Panc1 (cell line): Measurements from ENCODE around the gene KRT82. TPM values are rescaled to one million over a fixed set of nuclear protein-coding genes. Genes with fewer than 3 reads are reported as not detected.

Experiments
- ATAC-seq: fragments of 200-7000 bp; cut with Tn5 transposase; 2 replicates; pipeline ENCODE4 v1.9.1; 2020; ENCODE audit warnings: mild to moderate bottlenecking, moderate library complexity
- BruUV-seq: library from RNA; stranded (reverse); fragments of 400-500 nt; replicated peaks from 2 replicates; lab custom pipeline; 2021; lab: Mats Ljungman, UMichigan
- CTCF ChIA-PET: fragments of 300-600 bp; sonication (Branson Sonifier 250); formaldehyde crosslinking; loops from one replicate; lab custom pipeline; 2022; ENCODE audit warnings: antibody characterized with exemption; lab: Charles Lee
- POLR2A ChIA-PET: fragments of 300-600 bp; sonication (Branson Sonifier 250); formaldehyde crosslinking; loops from one replicate; lab custom pipeline; 2022; ENCODE audit warnings: antibody characterized with exemption; lab: Charles Lee
- DNase-seq: peaks from one replicate; pipeline ENCODE4 v3.0.0-alpha.2; 2010; ENCODE audit warnings: low read depth, low spot score
- H3K27ac ChIP-seq: 2 replicates; pipeline ENCODE4 v1.5.1; 2011; ENCODE audit warnings: mild to moderate bottlenecking, low read length, inconsistent platforms
- H3K27me3 ChIP-seq: fragments of 200-500 bp; sonication (Bioruptor generic); 2 replicates; pipeline ENCODE4 v1.6.0; 2014; ENCODE audit warnings: low read length, inconsistent platforms; ENCODE audit not compliant: control insufficient read depth, insufficient read depth
- H3K36me3 ChIP-seq: fragments of 200-500 bp; sonication (Bioruptor generic); 2 replicates; pipeline ENCODE4 v1.5.1; 2014; ENCODE audit warnings: inconsistent platforms, mild to moderate bottlenecking, low read length, moderate library complexity; ENCODE audit not compliant: control insufficient read depth, insufficient read depth
- H3K4me1 ChIP-seq: 2 replicates; pipeline ENCODE4 v1.5.1; 2011; ENCODE audit warnings: inconsistent platforms, mild to moderate bottlenecking, low read length, moderate library complexity; ENCODE audit not compliant: control insufficient read depth, insufficient read depth
- H3K4me3 ChIP-seq, 2 experiments: 2 replicates each; pipeline ENCODE4 v1.5.1; 2011 to 2012; ENCODE audit warnings: low read depth in 2 of 2, low read length in 2 of 2, mild to moderate bottlenecking in 2 of 2, inconsistent platforms in 1 of 2, moderate library complexity in 1 of 2
- H3K9me3 ChIP-seq: fragments of 200-500 bp; sonication (Bioruptor generic); 2 replicates; pipeline ENCODE4 v1.5.1; 2014; ENCODE audit warnings: low read depth, mild to moderate bottlenecking, inconsistent platforms, low read length, moderate library complexity; ENCODE audit not compliant: control insufficient read depth, insufficient read depth
- POLR2AphosphoS5 ChIP-seq: IDR thresholded peaks from 2 replicates; pipeline ENCODE4 v1.6.1; 2012; ENCODE audit warnings: mild to moderate bottlenecking, low read depth, low read length, moderate library complexity
- SIN3A ChIP-seq: IDR thresholded peaks from 2 replicates; pipeline ENCODE4 v1.6.1; 2012; ENCODE audit warnings: low read depth, mild to moderate bottlenecking, low read length, moderate library complexity, borderline replicate concordance; ENCODE audit not compliant: insufficient read depth
- TCF7L2 ChIP-seq: IDR thresholded peaks from 2 replicates; pipeline ENCODE4 v1.6.1; 2011; ENCODE audit warnings: mild to moderate bottlenecking, low read depth, low read length, inconsistent platforms
- in situ Hi-C: cut with HindIII; loops from 2 replicates; pipeline ENCODE4 v1.10.0; 2016; ENCODE audit warnings: low sequenced_read_pairs, low pct_unique_long_range_greater_than_20kb
- intact Hi-C: fragments of 100-400 bp; cut with micrococcal nuclease; formaldehyde crosslinking; loops from one replicate; pipeline ENCODE4 v1.10.0; 2022; ENCODE audit not compliant: unreplicated experiment
- total RNA-seq: library from RNA; stranded (reverse); gene quantifications from one replicate; pipeline ENCODE4 v1.2.1, GENCODE V29; 2021; ENCODE audit not compliant: unreplicated experiment
- TF ChIP-seq, protein P1 (sequence below): fragments of 450-650 bp; IDR thresholded peaks from 2 replicates; pipeline ENCODE4 v1.5.1; 2017; ENCODE audit warnings: mild to moderate bottlenecking
- TF ChIP-seq, protein P2 (sequence below), 2 experiments: IDR thresholded peaks; 2 replicates each; pipeline ENCODE4 v1.6.1; 2011 to 2012; ENCODE audit warnings: low read depth in 2 of 2, control low read depth in 1 of 2, low read length in 1 of 2, mild to moderate bottlenecking in 1 of 2, moderate library complexity in 1 of 2; ENCODE audit not compliant: insufficient read depth in 1 of 2

KRT82 gene
- total RNA-seq, 1 experiment from 2014 or later: not detected

DNA sequence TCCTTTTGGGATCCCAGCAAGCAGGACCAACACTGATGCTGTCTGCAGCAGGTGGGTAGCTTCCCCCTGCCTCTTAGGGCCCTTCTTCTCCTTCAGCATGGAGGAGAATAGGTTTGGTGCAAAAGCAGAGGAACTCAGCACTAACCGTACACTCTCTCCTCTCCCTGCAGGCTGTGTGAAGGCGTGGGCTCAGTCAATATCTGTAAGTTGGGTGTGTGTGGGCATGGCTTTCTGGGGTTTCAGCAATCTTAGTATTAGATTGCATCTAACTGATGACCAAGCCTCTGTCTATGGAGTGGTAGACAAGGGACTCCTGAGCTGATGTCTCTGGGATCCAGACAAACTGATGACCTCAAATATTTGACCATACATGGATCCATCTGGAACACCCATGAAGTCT lies 53.2 kb downstream of the KRT82 start:
- ATAC-seq: no peak
- intact Hi-C loops (no loop called here), in situ Hi-C loops (no loop called here)

DNA sequence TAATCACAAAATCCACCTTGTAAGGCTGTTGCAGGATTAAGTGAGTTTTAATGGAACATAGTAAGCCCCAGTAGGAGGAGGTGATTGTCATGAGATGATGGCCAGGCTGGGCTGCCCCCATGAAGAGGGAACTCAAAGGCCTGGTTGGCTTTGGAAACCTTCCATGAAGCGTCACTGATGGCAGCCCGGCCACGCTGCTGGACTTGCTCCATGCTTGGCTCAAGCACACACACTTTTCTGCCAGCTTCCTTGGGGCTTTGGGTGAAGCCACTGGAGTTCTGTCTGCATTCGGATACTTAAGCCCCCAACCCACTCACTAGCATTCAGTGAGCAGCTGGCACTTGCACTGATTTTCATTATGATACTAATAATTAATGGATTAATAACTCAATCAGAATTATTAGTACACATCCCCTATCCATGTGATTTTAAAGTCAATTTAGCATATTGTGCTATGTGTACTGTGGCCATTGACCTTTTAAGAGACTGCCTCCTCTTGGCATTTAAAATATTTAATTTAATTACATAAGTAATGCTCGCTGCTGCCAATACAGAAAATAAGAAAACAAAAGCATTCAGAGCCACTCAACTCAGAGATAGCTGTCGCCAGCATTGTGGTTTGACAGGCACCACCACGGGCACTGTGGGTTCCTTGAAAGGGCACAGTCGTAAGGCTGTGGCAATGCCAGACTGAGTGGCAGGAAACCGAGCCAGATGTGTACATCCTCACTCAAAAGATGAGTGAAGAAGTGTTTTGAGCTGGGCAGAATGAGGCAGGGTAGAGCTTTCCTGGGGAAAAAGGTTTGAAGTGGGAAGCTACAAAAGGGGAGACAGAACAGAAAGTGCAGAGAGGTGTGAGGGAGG lies 54.7 kb downstream of the KRT82 start:
- DNase-seq: no peak
- CTCF ChIA-PET: no interaction called here
- POLR2A ChIA-PET: no interaction called here
- Histone ChIP-seq H3K27ac (no peak overlapping the region), H3K4me1 (no peaks in the 10 kb centered on the region), H3K4me3 (no peak overlapping the region), H3K27me3 (peaks cover 4% of the 10 kb centered on the region; the same call in 1 of the 2 replicates), H3K9me3 (no peaks in the 10 kb centered on the region), H3K36me3 (no peaks in the 10 kb centered on the region)
- TF ChIP-seq, protein P1, sequence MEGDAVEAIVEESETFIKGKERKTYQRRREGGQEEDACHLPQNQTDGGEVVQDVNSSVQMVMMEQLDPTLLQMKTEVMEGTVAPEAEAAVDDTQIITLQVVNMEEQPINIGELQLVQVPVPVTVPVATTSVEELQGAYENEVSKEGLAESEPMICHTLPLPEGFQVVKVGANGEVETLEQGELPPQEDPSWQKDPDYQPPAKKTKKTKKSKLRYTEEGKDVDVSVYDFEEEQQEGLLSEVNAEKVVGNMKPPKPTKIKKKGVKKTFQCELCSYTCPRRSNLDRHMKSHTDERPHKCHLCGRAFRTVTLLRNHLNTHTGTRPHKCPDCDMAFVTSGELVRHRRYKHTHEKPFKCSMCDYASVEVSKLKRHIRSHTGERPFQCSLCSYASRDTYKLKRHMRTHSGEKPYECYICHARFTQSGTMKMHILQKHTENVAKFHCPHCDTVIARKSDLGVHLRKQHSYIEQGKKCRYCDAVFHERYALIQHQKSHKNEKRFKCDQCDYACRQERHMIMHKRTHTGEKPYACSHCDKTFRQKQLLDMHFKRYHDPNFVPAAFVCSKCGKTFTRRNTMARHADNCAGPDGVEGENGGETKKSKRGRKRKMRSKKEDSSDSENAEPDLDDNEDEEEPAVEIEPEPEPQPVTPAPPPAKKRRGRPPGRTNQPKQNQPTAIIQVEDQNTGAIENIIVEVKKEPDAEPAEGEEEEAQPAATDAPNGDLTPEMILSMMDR: no peak
- TF ChIP-seq TCF7L2: no peak
- in situ Hi-C loops: no loop called here
- intact Hi-C loops: no loop called here
- no peak for ATAC-seq
- no TSS peak for BruUV-seq

More for the DNA sequence above, 53.2 kb downstream of the KRT82 start:
- no TSS peak for BruUV-seq
- TF ChIP-seq POLR2AphosphoS5 (no peak), SIN3A (no peak), TCF7L2 (no peak)
- TF ChIP-seq, protein P1: no peak
- TF ChIP-seq, protein P2, sequence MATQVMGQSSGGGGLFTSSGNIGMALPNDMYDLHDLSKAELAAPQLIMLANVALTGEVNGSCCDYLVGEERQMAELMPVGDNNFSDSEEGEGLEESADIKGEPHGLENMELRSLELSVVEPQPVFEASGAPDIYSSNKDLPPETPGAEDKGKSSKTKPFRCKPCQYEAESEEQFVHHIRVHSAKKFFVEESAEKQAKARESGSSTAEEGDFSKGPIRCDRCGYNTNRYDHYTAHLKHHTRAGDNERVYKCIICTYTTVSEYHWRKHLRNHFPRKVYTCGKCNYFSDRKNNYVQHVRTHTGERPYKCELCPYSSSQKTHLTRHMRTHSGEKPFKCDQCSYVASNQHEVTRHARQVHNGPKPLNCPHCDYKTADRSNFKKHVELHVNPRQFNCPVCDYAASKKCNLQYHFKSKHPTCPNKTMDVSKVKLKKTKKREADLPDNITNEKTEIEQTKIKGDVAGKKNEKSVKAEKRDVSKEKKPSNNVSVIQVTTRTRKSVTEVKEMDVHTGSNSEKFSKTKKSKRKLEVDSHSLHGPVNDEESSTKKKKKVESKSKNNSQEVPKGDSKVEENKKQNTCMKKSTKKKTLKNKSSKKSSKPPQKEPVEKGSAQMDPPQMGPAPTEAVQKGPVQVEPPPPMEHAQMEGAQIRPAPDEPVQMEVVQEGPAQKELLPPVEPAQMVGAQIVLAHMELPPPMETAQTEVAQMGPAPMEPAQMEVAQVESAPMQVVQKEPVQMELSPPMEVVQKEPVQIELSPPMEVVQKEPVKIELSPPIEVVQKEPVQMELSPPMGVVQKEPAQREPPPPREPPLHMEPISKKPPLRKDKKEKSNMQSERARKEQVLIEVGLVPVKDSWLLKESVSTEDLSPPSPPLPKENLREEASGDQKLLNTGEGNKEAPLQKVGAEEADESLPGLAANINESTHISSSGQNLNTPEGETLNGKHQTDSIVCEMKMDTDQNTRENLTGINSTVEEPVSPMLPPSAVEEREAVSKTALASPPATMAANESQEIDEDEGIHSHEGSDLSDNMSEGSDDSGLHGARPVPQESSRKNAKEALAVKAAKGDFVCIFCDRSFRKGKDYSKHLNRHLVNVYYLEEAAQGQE (IDR thresholded peaks at IDR 0.05; ENCODE audit: insufficient read depth in 1 of 2, low read depth in 2 of 2, low read length in 1 of 2): no peak
- POLR2A ChIA-PET: no interaction called here
- H3K4me3 ChIP-seq: no peak overlapping the region
- H3K27me3 ChIP-seq: peaks cover 4% of the 10 kb centered on the region; the same call in 1 of the 2 replicates
- no peak for DNase-seq
- H3K36me3 ChIP-seq: no peaks in the 10 kb centered on the region
- H3K9me3 ChIP-seq: no peaks in the 10 kb centered on the region
- CTCF ChIA-PET: no interaction called here
- H3K4me1 ChIP-seq: no peaks in the 10 kb centered on the region
- H3K27ac ChIP-seq: no peak overlapping the region
